Activated CD4-positive, alpha-beta T cell treated with anti-CD3 and anti-CD28 coated beads, Interleukin-2, Interleukin-6, amounts not matched to agents 100 ng/mL and 50 ng/mL, durations not matched to agents 16 hours and 8 hours (primary cell): ENCODE results near the gene FAM107B.

Experiments used
- DNase-seq: peaks from one replicate; pipeline ENCODE4 v3.0.0-alpha.2; 2020

FAM107B gene

GRCh38 chr10:14549496-14549895 lies 225.2 kb downstream of the FAM107B start:
- DNase-seq: no peak

- no peak for DNase-seq
These were observed 225.7 kb downstream of the FAM107B start for GRCh38 chr10:14548970-14549369.

- no peak for DNase-seq
These were observed 226.2 kb downstream of the FAM107B start for GRCh38 chr10:14548474-14548873.

DNA sequence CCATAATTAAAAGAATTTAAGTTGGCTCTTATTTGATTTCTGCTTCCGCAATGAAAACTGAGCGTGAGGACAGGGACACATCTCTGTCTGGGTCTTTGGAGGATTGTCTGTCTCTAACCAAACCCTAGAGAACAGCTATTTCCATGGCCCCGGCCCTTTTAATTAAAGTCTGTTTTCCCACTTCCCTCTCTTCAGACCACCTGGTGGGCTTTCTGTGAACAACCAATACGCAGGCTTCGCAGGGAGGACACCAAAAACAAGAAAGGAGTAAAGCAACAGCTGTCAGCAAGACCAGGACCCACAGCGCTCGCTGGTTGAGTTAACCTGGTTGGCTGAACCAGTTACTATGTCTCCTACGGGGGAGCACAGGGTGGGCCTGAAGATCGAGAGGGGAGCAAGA lies 226.9 kb downstream of the FAM107B start:
- no peak for DNase-seq

DNA sequence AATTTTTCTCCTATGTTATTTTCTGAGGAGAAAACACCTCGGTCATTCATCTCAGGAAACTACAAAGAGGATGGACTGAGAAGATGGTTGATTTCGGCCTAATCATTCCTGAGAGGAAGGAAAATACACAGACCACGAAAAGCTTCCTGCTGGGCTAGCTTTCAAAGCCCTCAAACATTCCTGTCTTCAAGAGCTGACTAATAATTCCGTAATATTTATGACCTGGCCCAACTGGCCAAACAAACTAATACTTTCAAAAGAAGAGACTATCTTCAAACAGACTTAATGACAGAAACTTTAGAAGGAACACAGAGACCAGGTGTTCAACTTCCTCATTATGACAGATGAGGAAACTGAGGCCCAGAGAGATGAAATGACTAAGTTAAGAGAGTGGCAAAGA lies 228.9 kb downstream of the FAM107B start:
- no peak for DNase-seq

DNA sequence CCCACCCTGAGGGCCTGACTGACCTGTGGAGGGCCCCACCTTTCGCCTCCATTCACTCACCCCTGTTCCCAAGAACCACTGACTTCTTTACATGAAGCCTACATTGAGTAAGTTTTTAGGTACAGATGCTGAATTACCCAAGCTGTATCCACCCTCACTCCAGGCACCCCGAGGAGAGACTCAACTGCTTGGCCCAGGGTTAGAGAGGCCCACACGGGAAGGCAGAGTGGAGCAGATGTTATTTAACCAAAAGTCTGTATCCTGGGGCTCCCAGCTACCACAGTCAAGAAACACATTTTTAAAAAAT lies 230.8 kb downstream of the FAM107B start:
- DNase-seq: no peak

DNA sequence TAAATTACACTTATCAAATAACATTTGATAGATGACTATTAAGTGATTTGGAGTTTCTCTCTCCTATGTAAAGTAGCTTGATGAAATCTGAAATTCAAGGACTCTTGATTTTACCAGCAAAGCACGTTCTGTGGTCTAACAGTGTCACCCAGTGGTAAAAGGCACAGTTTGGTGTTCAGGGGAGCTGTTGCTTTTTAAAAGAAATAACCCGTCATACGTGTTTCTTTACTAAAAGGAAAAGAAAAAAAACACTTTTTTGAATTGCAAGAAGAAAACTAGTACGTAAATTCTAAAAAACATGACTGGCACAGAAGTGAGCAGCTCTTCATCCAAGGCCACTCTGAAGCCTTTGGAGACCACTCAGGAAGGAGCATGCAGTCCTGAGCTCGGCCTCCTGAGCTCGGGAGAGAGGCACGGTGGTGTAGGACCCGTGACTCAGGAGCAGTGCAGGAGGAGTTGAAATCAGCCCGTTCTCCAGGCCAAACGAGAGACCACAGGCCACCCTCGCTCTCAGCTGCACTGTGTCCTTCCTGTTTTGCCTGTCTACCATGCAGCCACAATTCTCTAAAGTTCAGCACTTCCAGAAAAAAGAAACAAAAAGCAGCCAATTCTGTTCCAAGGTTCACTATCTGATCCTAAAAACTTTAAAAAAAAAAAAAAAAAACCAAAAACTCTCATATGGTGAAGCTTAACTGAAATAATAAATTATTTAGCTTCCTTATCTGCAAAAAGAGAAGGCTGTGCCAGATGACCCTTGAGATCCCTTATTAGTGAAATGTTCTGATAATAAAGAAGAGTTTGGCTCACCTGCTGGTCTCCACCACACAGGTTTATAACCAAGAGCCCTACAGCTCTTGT lies 231.4 kb downstream of the FAM107B start:
- DNase-seq: no peak

DNA sequence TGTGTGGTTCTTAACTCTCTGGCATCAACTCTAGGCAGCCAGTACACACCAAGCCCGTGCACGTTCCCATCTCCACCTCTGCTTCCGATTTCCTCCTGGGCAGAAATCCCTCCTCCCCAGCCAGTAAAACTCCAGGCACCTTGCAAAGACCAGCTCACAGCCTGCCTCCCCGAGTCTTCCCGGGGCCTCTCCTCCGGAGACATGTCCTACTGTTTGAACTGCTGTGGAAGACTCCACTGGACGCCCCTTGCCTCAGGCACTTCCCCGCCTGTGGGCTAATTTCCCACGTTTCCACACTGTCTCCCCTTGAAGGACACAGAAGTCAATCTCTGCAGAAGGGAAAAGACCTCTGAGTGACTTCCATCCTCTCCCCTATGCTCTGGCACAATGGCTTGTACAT lies 233.3 kb downstream of the FAM107B start:
- no peak for DNase-seq

DNA sequence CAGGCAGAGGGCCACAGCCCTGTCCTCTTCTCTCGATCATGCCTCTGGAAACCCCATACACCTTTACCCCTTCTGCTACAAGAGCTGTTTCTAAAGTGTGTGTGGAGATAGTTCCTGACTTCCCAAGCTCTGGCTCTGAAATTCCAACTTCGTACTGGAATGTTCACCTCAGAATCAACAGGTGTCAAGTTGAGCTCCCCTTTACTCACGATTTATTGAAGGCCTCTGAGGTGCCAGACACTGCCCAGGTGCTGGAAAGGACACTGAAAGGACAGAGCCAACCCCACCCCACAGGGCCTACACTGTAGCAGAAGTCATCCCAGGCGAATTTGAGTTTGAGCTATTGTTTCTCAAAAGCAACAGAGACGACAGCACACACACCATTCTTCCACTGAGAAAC lies 234.1 kb downstream of the FAM107B start:
- DNase-seq: no peak

DNA sequence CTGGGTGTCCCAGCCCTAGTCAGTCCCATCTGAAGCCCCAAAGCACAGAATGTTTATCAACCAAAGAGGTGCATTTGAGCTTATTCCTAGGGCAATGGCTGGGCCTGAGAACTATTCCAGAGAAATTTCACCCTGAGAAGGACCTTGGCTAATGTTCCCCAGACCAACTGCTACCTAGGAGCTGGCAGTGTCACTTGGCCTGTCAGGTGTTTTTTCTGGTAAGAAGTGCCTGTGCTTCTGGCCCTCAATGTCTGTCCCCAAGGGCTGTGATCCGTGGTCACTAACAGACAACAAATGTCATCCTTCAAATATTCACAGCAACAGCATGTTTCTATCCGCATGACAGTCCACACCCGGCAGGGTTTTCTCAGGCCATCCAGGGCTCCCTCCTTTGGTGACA lies 234.6 kb downstream of the FAM107B start:
- no peak for DNase-seq

- no peak for DNase-seq
These were observed 235.5 kb downstream of the FAM107B start for GRCh38 chr10:14539176-14539575.

DNA sequence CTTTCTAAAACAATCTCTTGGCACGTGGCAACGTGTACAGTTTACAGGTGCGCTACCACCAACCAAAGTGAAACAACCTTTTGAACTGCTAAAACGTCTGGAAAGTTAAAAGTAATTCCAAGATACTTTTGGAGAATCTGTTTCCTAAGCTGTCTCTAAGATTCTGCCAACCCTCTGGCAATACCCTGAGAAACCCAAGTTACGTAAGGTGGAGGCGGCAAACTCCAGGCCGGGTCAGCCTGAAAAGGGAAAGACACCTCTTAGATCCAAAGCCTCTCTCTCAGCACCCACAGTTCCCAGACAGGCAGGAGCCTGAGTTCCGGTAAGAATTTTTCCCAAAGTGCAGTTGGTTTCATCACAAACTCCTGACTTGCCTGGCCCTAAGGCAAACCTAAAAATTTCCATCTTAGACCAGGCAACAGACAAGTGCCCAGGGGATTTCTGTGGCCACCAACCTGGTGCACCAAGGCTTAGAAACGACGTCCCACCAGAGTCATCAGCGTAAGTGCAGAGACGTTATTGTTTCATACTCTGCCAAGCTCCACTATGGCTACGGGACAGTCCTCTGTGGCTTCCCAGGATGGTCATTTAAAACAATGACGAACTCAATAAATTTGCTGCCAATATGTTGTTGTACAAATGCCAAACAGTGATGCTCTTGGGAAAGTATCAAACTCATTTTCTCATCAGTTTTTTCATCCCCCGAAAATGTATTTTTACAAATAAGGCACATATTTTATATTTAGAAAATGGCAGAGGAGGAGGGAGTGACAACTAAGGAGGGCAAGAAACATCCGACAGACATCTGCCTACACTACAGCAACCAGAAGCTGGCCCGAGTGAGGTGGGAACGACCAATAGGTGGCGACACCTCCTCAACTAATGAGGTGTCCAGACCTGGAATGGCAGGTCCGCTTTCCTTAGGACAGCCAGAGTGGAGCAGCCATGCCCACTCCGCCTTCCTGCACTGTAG lies 238.2 kb downstream of the FAM107B start:
- DNase-seq: peak; percentile 46

- no peak for DNase-seq
These were observed 239.1 kb downstream of the FAM107B start for GRCh38 chr10:14535457-14536130.

DNA sequence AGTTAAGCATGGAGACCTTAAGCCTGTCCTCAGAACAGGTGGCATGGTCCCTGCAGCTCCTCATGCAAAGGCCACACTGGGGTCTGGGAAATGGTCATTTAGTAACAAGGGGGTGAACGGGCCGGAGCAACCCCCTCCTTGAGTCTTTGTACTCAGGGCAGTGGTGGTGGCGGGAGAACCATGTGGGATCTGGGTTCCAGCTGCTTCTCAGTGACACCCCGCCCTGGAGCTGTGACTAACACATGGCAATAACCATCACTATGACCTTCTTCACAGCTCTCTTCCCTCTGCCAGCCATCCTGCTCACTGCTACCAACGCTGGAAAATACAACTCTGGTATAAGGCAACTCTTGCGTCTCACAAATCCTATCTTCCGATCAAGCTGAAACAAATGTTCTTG lies 240.5 kb downstream of the FAM107B start:
- DNase-seq: no peak

DNA sequence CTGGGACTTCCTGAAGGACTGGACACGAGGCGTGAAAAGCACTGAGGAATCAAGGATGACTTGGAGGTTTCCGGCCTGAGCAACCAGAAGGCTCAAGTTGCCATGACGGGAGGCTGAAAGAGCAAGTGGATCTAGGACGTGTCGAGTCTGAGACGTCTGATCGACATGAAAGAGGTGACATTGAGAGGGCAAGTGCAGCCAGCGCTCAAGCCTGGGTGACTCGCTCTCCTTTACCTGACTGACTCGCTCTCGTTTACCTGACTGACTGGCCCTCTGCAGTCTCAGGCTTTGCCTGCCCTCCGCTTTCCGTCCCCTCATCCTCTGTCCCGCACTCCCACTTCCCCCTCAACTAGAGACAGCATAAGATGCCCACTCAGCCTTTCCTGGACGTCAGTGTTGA lies 241.4 kb downstream of the FAM107B start:
- DNase-seq: no peak

- DNase-seq: no peak
These were observed 242.0 kb downstream of the FAM107B start for GRCh38 chr10:14532473-14533251.

- DNase-seq: no peak
These were observed 242.7 kb downstream of the FAM107B start for GRCh38 chr10:14531974-14532373.

DNA sequence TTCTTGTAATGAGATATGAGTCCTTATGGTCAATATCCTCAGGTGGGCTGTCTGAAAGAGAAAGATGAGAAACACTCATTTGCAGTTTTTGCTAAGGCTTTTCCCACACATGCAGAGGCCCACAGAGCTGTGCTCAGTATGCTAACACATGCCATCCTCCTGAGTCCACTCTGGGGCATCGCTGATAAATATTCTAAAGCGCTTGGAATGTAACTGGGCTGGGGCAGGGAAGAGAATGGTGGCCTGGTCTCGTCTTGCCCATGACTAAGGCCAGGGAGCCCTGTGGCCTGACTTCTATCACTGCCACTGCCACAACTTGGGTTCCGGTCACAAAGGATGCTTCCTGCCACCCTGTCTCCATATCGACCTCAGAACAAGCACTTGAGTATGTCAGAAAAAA lies 244.2 kb downstream of the FAM107B start:
- no peak for DNase-seq

- DNase-seq: no peak
These were observed 245.3 kb downstream of the FAM107B start for GRCh38 chr10:14529351-14529750.

GRCh38 chr10:14528450-14528849 lies 246.2 kb downstream of the FAM107B start:
- peak; percentile 59 for DNase-seq

DNA sequence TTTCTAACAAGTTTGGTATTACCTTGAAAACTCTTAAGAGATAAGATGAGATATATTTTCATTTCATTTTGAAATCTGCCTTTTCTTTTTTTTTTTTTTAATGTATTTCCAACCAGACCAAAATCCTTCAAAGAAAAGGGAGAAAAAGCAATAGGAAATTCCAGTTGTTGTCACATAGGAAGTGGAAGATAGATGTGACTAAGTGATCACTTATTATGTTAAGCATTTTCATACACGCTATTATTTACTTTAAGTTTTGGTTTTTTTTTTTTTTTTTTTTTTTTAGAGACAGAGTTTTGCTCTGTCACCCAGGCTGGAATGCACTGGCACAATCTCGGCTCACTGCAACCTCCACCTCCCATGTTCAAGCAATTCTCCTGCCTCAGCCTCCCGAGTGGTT lies 246.8 kb downstream of the FAM107B start:
- DNase-seq: no peak

DNA sequence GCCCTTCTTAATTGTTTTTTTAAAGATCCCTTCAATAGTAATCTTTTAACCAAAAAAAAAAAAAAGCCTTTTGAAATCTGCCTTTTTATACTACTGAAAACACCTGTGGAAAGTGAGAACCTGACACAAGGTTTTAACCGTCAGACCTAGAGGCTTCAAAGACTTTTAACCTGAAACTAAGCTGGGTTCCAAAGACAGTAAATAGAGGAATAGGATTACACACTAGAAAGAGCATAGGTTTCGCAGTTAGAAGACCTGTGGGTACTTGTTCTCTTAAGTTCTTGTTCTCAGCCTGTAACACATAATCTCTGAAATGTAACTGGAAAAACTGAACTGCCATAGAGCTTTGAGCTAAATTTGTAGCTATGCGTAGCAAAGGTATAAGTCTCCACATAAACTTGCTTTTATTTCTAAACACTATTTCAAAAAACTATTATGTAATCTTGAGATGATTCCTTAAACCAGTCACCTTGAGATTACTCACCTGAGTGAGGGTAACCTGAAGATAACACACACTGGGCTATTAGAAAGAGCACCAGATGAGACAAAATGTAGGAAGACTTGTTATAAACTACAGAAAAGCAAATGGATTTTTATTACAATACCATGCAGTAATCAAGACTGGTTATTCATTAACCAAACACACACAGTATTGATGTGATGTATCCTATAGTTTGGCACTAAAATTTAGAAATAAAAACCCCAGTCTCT lies 247.4 kb downstream of the FAM107B start:
- no peak for DNase-seq
